BE2C (cell line): ENCODE results near the gene FRMD4B.
A peak's percentile ranks its signal among the peaks of the same experiment; 100 is the strongest.

Experiments used
- DNase-seq: peaks from one replicate; pipeline ENCODE4 v3.0.0-alpha.2; 2020
- H3K27me3 ChIP-seq: fragments of 250-450 bp; sonication (Bioruptor Pico); 2 replicates; pipeline ENCODE4 v1.5.1; 2020; ENCODE audit warnings: mild to moderate bottlenecking
- H3K36me3 ChIP-seq: fragments of 250-450 bp; sonication (Bioruptor Pico); 2 replicates; pipeline ENCODE4 v1.5.1; 2020; ENCODE audit warnings: mild to moderate bottlenecking
- H3K4me1 ChIP-seq: fragments of 250-450 bp; sonication (Bioruptor Pico); 2 replicates; pipeline ENCODE4 v1.5.1; 2020
- H3K4me3 ChIP-seq: 2 replicates; pipeline ENCODE4 v1.5.1; 2011; ENCODE audit warnings: low read depth, low read length
- H3K9me3 ChIP-seq: fragments of 250-450 bp; sonication (Bioruptor Pico); 2 replicates; pipeline ENCODE4 v1.5.1; 2020
- CTCF ChIP-seq: IDR thresholded peaks from 2 replicates; pipeline ENCODE4 v1.5.1; 2012; ENCODE audit warnings: mild to moderate bottlenecking, low read depth, low read length

FRMD4B gene

DNA sequence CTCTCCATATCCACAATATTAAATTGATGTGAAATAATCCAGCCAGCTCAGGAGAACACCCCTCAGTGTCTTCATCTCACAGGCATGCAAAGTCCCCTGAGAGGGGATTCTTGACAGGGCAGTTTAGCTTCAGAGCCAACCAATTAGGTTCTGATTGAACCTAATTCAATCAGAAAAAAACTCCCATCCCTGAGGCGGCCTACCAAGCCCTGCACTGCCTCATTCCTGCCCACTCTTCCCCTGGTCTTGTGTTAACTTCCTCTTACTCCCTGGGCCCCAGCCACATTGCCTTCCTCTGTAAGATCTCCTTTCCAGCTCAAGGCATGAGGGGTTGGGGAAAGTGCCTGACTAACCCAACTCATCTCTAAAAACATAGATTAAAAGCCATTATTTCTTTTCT is 46.1 kb downstream of the FRMD4B start:
- peak; percentile 77 for DNase-seq
- Histone ChIP-seq H3K4me3 (no peak overlapping the region), H3K4me1 (peaks cover 29% of the 10 kb centered on the region), H3K9me3 (no peaks in the 10 kb centered on the region), H3K27me3 (no peaks in the 10 kb centered on the region), H3K36me3 (no peaks in the 10 kb centered on the region)
- no peak for TF ChIP-seq CTCF

DNA sequence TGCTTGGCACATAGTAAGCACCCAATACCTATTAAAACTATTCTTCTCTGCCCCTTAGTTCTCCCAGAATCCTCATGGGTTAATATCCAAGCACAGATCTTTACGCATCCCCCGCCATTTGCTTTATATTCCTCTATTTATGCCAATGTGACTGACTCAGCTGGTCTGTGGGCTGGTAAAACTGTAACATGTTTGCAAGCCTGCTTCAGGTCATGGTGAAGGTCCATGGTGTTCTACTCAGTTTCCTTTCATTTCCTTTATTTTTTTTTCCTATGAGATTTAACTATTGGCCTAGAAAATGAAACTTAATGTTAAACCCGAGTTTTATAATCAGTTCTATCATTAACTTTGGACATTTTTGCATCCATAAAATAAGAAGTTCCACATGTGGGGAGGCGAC is 47.0 kb downstream of the FRMD4B start:
- H3K36me3 ChIP-seq = no peaks in the 10 kb centered on the region
- no peak for DNase-seq

GRCh38 chr3:69332934-69333333 is 53.0 kb downstream of the FRMD4B start:
- no peaks in the 10 kb centered on the region; the same call in none of the 2 replicates for H3K4me1 ChIP-seq
- no peaks in the 10 kb centered on the region for H3K36me3 ChIP-seq
- no peak for DNase-seq
- no peaks in the 10 kb centered on the region for H3K27me3 ChIP-seq
- no peaks in the 10 kb centered on the region for H3K9me3 ChIP-seq
- H3K4me3 ChIP-seq = no peak overlapping the region
- TF ChIP-seq CTCF = no peak

More for the DNA sequence above, 47.0 kb downstream of the FRMD4B start:
- Histone ChIP-seq H3K4me1 (peaks cover 29% of the 10 kb centered on the region), H3K4me3 (no peak overlapping the region), H3K9me3 (no peaks in the 10 kb centered on the region), H3K27me3 (no peaks in the 10 kb centered on the region)
- no peak for TF ChIP-seq CTCF

DNA sequence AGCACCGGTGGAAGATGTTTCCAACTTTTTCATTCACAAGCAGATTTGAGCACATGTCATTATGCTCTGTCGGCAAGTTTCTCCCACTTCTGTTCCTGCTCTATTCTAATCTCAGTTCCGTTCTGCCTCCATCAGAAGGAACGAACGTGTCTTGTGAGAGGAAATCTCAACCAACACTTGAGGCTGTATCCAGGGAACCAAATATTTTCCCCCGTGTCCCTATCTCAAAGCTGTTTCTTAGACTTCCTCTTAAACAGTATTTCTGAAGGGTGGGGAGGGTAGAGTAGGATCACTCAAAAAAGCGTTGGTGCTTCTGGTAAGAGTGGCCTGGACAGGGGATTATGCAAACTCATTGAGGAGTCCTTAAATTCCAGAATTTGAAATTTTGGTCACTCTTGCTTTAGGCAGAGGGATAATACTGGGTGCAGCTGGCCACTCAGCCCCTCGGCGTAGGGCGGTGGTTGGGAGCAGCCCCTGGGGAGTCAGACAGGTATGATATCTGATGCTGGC is 54.9 kb downstream of the FRMD4B start:
- DNase-seq = no peak
- Histone ChIP-seq H3K4me1 (no peaks in the 10 kb centered on the region; the same call in none of the 2 replicates), H3K36me3 (no peaks in the 10 kb centered on the region), H3K9me3 (no peaks in the 10 kb centered on the region), H3K27me3 (no peaks in the 10 kb centered on the region), H3K4me3 (no peak overlapping the region)
- TF ChIP-seq CTCF = no peak

DNA sequence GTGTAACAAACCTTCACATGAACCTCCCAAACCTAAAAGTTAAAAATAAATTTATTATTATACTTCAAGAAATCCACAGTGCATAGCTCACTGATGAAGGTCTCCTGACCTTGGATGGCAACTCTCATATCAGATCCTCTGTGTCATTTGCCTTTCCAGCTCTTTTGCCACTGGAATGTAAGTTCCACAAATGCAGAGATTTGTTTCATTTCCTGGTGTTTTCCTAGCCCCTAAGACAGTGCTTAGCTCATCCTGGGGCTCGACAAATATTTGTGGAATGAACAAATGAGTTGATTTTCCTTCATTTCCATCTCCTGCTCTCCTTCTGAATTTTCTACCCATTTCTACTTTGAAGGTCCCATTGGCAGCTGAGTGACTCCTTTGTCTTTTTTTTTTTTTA is 56.0 kb downstream of the FRMD4B start:
- H3K36me3 ChIP-seq = no peaks in the 10 kb centered on the region
- no peak for TF ChIP-seq CTCF
- DNase-seq = no peak
- no peaks in the 10 kb centered on the region for H3K27me3 ChIP-seq
- H3K4me3 ChIP-seq = no peak overlapping the region
- H3K9me3 ChIP-seq = no peaks in the 10 kb centered on the region
- no peaks in the 10 kb centered on the region; the same call in none of the 2 replicates for H3K4me1 ChIP-seq

GRCh38 chr3:69328963-69329302 is 57.0 kb downstream of the FRMD4B start:
- Histone ChIP-seq H3K4me1 (no peaks in the 10 kb centered on the region; the same call in none of the 2 replicates), H3K9me3 (no peaks in the 10 kb centered on the region), H3K27me3 (no peaks in the 10 kb centered on the region), H3K36me3 (no peaks in the 10 kb centered on the region), H3K4me3 (no peak overlapping the region)
- no peak for DNase-seq
- TF ChIP-seq CTCF = no peak
